HG02840 (cell line): Measurements from ENCODE around the gene PDE4D.

Experiments used
- ATAC-seq: cut with Tn5 transposase; IDR thresholded peaks from one replicate; pipeline ENCODE4 v1.9.1; 2021; ENCODE audit warnings: mild to moderate bottlenecking, moderate library complexity, moderate number of reproducible peaks; ENCODE audit not compliant: unreplicated experiment, low FRiP score

Gene PDE4D

DNA sequence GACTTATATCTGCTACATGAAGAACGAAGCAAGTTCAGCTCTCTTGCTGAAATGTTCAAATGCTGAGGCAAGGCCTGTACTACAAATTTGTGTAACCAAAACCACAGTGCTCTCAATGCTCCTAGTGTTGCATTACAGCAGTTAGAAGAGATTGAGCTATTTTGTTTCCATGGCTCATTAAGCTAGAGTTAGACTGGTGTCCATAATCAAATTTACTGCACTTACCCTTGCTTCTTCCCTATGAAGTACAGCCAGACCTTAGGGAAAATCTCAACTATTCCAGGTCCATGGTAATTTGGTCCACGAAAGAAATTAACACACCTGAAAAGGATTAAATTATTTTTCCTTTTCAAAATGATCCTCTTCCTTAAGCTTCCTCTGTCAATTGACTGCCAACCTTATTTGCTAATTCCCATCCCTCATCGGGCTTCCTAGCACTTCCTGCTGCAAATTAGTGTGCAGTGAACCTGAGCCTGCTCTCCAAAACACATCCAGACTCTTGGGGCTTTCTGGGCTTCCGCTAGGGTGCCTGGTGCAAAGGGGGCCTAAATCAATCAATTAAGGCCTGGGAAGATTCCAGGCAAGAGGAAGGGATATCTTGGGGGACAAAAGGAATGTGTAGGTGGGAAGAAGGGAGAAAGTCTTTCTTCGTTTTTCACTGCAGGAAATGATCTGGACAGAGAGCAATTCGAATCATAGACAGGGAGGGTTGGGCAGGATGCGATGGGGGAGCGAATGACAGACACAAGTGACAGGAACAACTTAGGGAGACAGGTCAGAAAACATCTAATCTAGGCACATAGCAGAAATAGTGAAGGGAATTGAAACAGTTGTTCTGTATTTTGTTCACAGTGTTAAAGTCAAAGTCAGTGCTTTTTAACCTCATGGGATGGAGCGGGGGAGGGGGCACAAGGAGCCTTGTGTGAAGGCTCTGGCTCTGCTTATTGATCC, 768.2 kb downstream of the PDE4D start:
- ATAC-seq: no peak

- ATAC-seq: no peak
These were observed 769.6 kb downstream of the PDE4D start for GRCh38 chr5:59123595-59124561.

- ATAC-seq: no peak
These were observed 774.0 kb downstream of the PDE4D start for GRCh38 chr5:59119480-59119879.

- no peak for ATAC-seq
These were observed 776.2 kb downstream of the PDE4D start for GRCh38 chr5:59117320-59117719.

- no peak for ATAC-seq
These were observed 777.2 kb downstream of the PDE4D start for GRCh38 chr5:59116231-59116865.

GRCh38 chr5:59115345-59115744, 778.2 kb downstream of the PDE4D start:
- ATAC-seq: no peak

DNA sequence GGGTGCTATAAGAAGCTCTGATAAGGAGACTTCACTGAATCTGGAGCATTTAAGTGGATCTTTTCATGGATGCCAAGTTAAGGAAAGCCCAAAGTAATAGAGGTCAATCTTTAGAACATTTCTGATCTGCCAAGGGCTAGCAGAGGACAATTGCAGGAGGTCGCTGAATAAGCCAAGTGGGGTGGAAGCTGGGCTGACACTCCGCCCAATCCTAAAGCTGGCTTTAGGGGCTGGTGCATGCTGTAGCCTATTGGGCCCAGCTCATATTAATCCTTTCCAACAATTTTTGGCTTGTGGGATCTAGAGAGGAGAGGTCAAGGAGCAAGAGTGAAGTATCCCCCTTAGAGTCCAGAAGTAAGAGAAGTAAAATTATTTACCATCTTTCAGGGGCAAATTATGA, 784.1 kb downstream of the PDE4D start:
- ATAC-seq: no peak

- no peak for ATAC-seq
These were observed 785.8 kb downstream of the PDE4D start for GRCh38 chr5:59107692-59108091.

- no peak for ATAC-seq
These were observed 789.0 kb downstream of the PDE4D start for GRCh38 chr5:59104400-59105127.

GRCh38 chr5:59103303-59103702, 790.2 kb downstream of the PDE4D start:
- no peak for ATAC-seq

DNA sequence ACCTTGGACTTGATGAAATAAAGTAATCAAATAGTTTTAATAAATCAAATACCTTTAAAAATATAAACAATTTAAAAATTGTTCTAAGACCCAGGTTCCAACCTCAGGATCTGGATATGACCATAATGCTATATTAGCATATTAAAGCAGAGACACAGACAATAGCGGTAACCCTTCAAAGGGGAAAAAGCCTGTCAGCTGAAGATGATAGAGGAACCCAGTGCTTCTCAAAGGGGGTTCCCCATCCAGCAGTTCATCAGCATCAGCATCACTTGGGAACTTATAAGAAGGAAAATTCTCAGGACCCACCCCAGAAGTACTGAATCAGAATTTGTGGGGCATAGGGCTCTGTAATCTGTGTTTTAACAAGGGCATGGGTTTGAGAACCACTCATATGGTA, 791.1 kb downstream of the PDE4D start:
- ATAC-seq: no peak

GRCh38 chr5:59100875-59101274, 792.7 kb downstream of the PDE4D start:
- ATAC-seq: no peak

DNA sequence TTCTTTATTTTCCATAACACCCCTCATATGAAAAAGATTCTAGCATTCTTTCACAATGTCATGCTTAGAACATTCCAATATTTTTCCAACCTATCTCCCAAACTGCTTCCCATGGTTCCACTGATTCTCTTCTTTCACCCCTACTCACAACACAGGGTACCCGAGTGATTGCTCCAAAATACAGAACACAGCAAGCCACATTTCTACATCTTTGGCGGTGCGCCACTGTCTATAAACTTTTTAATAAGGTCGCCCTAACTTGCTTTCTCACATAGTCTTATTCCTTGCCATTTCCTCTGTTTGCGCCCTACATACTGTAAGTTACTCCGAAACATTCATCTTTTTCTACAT, 793.6 kb downstream of the PDE4D start:
- ATAC-seq: no peak

DNA sequence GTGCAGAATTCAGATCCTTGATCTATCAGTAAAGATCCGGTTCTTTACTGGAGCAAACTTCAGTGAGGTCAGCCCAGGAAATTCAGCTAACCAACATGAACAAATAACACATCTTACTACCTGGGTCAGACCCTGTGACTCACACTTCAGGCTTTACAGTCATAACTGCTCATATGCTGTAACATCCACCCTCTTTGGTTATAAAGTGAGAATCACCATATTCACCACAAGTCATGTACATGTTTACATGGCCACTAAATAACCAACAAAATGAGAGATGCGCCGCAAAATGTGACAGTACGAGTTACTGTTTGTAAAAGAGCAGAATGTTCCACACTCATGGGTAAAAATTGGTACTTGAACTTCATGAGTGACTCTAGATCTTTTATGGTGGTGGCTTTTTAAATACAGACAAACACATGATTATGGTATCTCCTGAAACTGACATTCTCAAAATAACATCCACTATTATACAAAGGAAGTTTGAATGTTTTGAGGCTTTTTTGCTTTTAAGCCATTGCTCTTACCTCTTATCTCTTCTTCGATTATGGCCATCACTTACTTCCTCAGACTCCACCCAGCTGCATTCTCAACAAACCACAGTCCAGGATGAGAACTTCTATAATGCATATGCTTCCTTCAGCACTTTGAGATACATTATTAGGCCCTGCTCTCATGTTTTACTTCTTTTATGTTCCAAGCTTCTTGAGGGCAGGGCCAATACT, 794.1 kb downstream of the PDE4D start:
- ATAC-seq: no peak

GRCh38 chr5:59098743-59099142, 794.8 kb downstream of the PDE4D start:
- ATAC-seq: no peak

- no peak for ATAC-seq
These were observed 795.8 kb downstream of the PDE4D start for GRCh38 chr5:59097712-59098111.

GRCh38 chr5:59097116-59097515, 796.4 kb downstream of the PDE4D start:
- no peak for ATAC-seq

- no peak for ATAC-seq
These were observed 798.0 kb downstream of the PDE4D start for GRCh38 chr5:59095480-59095879.

DNA sequence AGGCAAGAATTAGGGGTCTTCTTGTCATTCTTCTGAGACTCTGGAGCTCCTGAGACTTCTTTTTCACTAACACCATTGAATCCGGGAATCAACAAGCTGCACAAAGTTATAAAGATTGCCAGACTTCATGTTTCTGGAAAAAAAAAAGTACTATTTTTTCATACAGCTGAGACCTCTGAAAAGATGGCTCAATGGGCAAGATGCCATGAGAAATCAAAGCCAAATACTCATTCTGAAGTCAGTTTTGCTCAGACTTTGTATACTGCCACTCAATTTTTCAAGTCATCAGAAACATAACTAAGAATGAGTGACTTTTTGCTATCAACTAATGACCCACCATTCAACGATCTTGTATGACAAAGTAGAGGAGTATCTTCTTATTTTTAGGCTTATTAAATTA, 798.7 kb downstream of the PDE4D start:
- ATAC-seq: no peak
